Panc1 (cell line): ENCODE data around the gene RAP1GAP2. TPM values are rescaled to one million over a fixed set of nuclear protein-coding genes. Genes with fewer than 3 reads are reported as not detected.
"Not testable (repeated sequence)": the region's sequence is repeated elsewhere in the genome, so short reads cannot be mapped to it uniquely, and the experiment has no call there.

Experiments
- ATAC-seq: fragments of 200-7000 bp; cut with Tn5 transposase; 2 replicates; pipeline ENCODE4 v1.9.1; 2020; ENCODE audit warnings: mild to moderate bottlenecking, moderate library complexity
- BruUV-seq: library from RNA; stranded (reverse); fragments of 400-500 nt; replicated peaks from 2 replicates; lab custom pipeline; 2021; lab: Mats Ljungman, UMichigan
- CTCF ChIA-PET: fragments of 300-600 bp; sonication (Branson Sonifier 250); formaldehyde crosslinking; loops from one replicate; lab custom pipeline; 2022; ENCODE audit warnings: antibody characterized with exemption; lab: Charles Lee
- POLR2A ChIA-PET: fragments of 300-600 bp; sonication (Branson Sonifier 250); formaldehyde crosslinking; loops from one replicate; lab custom pipeline; 2022; ENCODE audit warnings: antibody characterized with exemption; lab: Charles Lee
- DNase-seq: peaks from one replicate; pipeline ENCODE4 v3.0.0-alpha.2; 2010; ENCODE audit warnings: low read depth, low spot score
- H3K27ac ChIP-seq: 2 replicates; pipeline ENCODE4 v1.5.1; 2011; ENCODE audit warnings: mild to moderate bottlenecking, low read length, inconsistent platforms
- H3K27me3 ChIP-seq: fragments of 200-500 bp; sonication (Bioruptor generic); 2 replicates; pipeline ENCODE4 v1.6.0; 2014; ENCODE audit warnings: low read length, inconsistent platforms; ENCODE audit not compliant: control insufficient read depth, insufficient read depth
- H3K36me3 ChIP-seq: fragments of 200-500 bp; sonication (Bioruptor generic); 2 replicates; pipeline ENCODE4 v1.5.1; 2014; ENCODE audit warnings: inconsistent platforms, mild to moderate bottlenecking, low read length, moderate library complexity; ENCODE audit not compliant: control insufficient read depth, insufficient read depth
- H3K4me1 ChIP-seq: 2 replicates; pipeline ENCODE4 v1.5.1; 2011; ENCODE audit warnings: inconsistent platforms, mild to moderate bottlenecking, low read length, moderate library complexity; ENCODE audit not compliant: control insufficient read depth, insufficient read depth
- H3K4me3 ChIP-seq, 2 experiments: 2 replicates each; pipeline ENCODE4 v1.5.1; 2011 to 2012; ENCODE audit warnings: low read depth in 2 of 2, low read length in 2 of 2, mild to moderate bottlenecking in 2 of 2, inconsistent platforms in 1 of 2, moderate library complexity in 1 of 2
- H3K9me3 ChIP-seq: fragments of 200-500 bp; sonication (Bioruptor generic); 2 replicates; pipeline ENCODE4 v1.5.1; 2014; ENCODE audit warnings: low read depth, mild to moderate bottlenecking, inconsistent platforms, low read length, moderate library complexity; ENCODE audit not compliant: control insufficient read depth, insufficient read depth
- POLR2AphosphoS5 ChIP-seq: IDR thresholded peaks from 2 replicates; pipeline ENCODE4 v1.6.1; 2012; ENCODE audit warnings: mild to moderate bottlenecking, low read depth, low read length, moderate library complexity
- REST ChIP-seq, 2 experiments: IDR thresholded peaks; 2 replicates each; pipeline ENCODE4 v1.6.1; 2011 to 2012; ENCODE audit warnings: low read depth in 2 of 2, control low read depth in 1 of 2, low read length in 1 of 2, mild to moderate bottlenecking in 1 of 2, moderate library complexity in 1 of 2; ENCODE audit not compliant: insufficient read depth in 1 of 2
- SIN3A ChIP-seq: IDR thresholded peaks from 2 replicates; pipeline ENCODE4 v1.6.1; 2012; ENCODE audit warnings: low read depth, mild to moderate bottlenecking, low read length, moderate library complexity, borderline replicate concordance; ENCODE audit not compliant: insufficient read depth
- TCF7L2 ChIP-seq: IDR thresholded peaks from 2 replicates; pipeline ENCODE4 v1.6.1; 2011; ENCODE audit warnings: mild to moderate bottlenecking, low read depth, low read length, inconsistent platforms
- in situ Hi-C: cut with HindIII; loops from 2 replicates; pipeline ENCODE4 v1.10.0; 2016; ENCODE audit warnings: low sequenced_read_pairs, low pct_unique_long_range_greater_than_20kb
- intact Hi-C: fragments of 100-400 bp; cut with micrococcal nuclease; formaldehyde crosslinking; loops from one replicate; pipeline ENCODE4 v1.10.0; 2022; ENCODE audit not compliant: unreplicated experiment
- total RNA-seq: library from RNA; stranded (reverse); gene quantifications from one replicate; pipeline ENCODE4 v1.2.1, GENCODE V29; 2021; ENCODE audit not compliant: unreplicated experiment
- TF ChIP-seq, protein P1 (sequence below): fragments of 450-650 bp; IDR thresholded peaks from 2 replicates; pipeline ENCODE4 v1.5.1; 2017; ENCODE audit warnings: mild to moderate bottlenecking

The RAP1GAP2 gene
- total RNA-seq, 1 experiment from 2014 or later, result 10.0 TPM

DNA sequence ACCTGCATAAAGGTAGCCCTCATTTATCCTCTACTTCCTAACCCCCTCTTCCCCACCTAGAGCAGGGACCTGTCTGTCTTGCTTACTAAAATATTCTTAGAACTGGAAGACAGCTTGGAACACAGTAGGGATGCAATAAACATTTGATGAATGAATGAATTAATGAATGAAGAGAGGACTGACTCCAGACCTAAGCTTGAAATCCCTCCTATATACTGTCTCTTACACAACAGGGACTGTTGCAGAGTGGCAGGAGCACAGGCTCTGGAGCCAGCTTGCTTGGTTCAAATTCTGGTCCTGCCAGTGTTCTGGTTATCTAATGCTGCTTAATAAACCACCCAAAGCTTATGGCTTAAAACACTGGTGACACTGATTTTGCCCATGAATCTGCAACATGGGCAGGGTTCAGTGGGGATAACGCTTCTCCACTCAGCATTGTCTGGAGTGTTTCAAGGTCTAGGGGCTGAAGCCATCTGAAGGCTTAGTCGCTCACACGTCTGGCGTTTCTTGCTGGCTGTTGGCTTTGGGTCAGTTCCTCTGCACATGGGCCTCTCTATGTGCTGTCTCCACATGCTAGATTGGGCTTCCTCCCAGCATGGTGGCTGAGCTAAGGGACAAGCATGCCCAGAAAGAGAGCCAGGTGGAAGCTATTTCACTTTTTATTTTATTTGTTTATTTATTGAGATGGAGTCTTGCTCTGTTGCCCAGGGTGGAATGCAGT lies 12.8 kb upstream of the RAP1GAP2 start:
- no peaks in the 10 kb centered on the region for H3K27me3 ChIP-seq
- ChIA-PET POLR2A (no interaction called here), CTCF (no interaction called here)
- intact Hi-C loops (no loop called here), in situ Hi-C loops (no loop called here)
- no peak overlapping the region for H3K27ac ChIP-seq
- H3K36me3 ChIP-seq, result no peaks in the 10 kb centered on the region
- no peak overlapping the region for H3K4me3 ChIP-seq
- H3K9me3 ChIP-seq, result no peaks in the 10 kb centered on the region
- H3K4me1 ChIP-seq, result no peaks in the 10 kb centered on the region
- no TSS peak for BruUV-seq
- TF ChIP-seq REST (IDR thresholded peaks at IDR 0.05; ENCODE audit: insufficient read depth in 1 of 2, low read depth in 2 of 2, low read length in 1 of 2) (no peak), TCF7L2 (no peak), SIN3A (no peak), POLR2AphosphoS5 (no peak)
- TF ChIP-seq, protein P1, sequence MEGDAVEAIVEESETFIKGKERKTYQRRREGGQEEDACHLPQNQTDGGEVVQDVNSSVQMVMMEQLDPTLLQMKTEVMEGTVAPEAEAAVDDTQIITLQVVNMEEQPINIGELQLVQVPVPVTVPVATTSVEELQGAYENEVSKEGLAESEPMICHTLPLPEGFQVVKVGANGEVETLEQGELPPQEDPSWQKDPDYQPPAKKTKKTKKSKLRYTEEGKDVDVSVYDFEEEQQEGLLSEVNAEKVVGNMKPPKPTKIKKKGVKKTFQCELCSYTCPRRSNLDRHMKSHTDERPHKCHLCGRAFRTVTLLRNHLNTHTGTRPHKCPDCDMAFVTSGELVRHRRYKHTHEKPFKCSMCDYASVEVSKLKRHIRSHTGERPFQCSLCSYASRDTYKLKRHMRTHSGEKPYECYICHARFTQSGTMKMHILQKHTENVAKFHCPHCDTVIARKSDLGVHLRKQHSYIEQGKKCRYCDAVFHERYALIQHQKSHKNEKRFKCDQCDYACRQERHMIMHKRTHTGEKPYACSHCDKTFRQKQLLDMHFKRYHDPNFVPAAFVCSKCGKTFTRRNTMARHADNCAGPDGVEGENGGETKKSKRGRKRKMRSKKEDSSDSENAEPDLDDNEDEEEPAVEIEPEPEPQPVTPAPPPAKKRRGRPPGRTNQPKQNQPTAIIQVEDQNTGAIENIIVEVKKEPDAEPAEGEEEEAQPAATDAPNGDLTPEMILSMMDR, result no peak
- ATAC-seq (no peak), DNase-seq (no peak)

DNA sequence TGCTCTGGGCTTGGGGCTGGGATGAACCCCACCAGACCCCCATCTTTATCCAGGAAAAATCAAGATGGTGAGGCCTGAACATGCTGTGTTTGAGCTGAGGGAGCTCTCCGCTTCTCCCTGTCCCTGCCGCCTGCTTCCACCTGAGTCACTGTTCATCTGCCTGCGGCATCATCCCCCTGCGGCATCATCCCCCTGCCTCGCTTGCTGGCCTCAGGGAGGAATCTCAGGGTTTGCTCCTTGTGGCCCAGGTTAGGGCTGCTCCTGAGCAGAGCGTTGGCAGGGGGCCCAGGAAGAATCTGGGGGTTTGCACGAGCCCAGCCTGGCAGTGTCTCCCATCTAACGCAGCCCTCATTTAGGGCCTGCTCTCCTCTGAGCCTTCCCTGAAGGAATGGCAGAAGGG lies 11.4 kb upstream of the RAP1GAP2 start:
- ATAC-seq, result no peak
- Histone ChIP-seq H3K4me1 (no peaks in the 10 kb centered on the region), H3K4me3 (no peak overlapping the region), H3K27ac (no peak overlapping the region), H3K36me3 (no peaks in the 10 kb centered on the region), H3K27me3 (no peaks in the 10 kb centered on the region), H3K9me3 (no peaks in the 10 kb centered on the region)
- no peak for DNase-seq
- intact Hi-C loops (no loop called here), in situ Hi-C loops (no loop called here)
- no TSS peak for BruUV-seq
- ChIA-PET POLR2A (no interaction called here), CTCF (no interaction called here)
- TF ChIP-seq, protein P1, result no peak
- TF ChIP-seq POLR2AphosphoS5, result no peak
- no peak for TF ChIP-seq SIN3A
- no peak for TF ChIP-seq TCF7L2
- TF ChIP-seq REST (IDR thresholded peaks at IDR 0.05; ENCODE audit: insufficient read depth in 1 of 2, low read depth in 2 of 2, low read length in 1 of 2), result no peak

GRCh38 chr17:2785376-2785775 lies 10.9 kb upstream of the RAP1GAP2 start:
- H3K36me3 ChIP-seq, intact Hi-C loops, DNase-seq, H3K9me3 ChIP-seq, H3K27me3 ChIP-seq, H3K27ac ChIP-seq, ATAC-seq, H3K4me1 ChIP-seq, POLR2A ChIA-PET, in situ Hi-C loops, CTCF ChIA-PET, BruUV-seq, H3K4me3 ChIP-seq: not testable (repeated sequence)
